AG04450 (cell line): ENCODE data around the gene VIPR1. TPM values are rescaled to one million over a fixed set of nuclear protein-coding genes. Genes with fewer than 3 reads are reported as not detected.

ENCODE experiments used
- CTCF ChIA-PET: fragments of 300-600, 350-600 bp; formaldehyde crosslinking; extraction: SDS; loops from one replicate; lab custom pipeline; 2022; ENCODE audit warnings: antibody characterized with exemption, inconsistent platforms; lab: Charles Lee
- POLR2A ChIA-PET: fragments of 350-600 bp; formaldehyde crosslinking; extraction: SDS; loops from one replicate; lab custom pipeline; 2021; ENCODE audit warnings: antibody characterized with exemption, inconsistent platforms; lab: Yijun Ruan, JAX
- DNase-seq: peaks from one replicate; pipeline ENCODE4 v3.0.0-alpha.2; 2011; ENCODE audit warnings: low read depth, low spot score
- H3K27ac ChIP-seq: one replicate; pipeline ENCODE4 v1.5.1; 2012; ENCODE audit warnings: low read depth, low read length, control low read depth
- H3K27me3 ChIP-seq: one replicate; pipeline ENCODE4 v1.6.0; 2012; ENCODE audit warnings: low read length; ENCODE audit not compliant: control insufficient read depth, insufficient read depth
- H3K4me3 ChIP-seq: 2 replicates; pipeline ENCODE4 v1.5.1; 2011; ENCODE audit warnings: mild to moderate bottlenecking, low read depth, low read length, control low read depth
- H3K9me3 ChIP-seq: 2 replicates; pipeline ENCODE4 v1.5.1; 2012; ENCODE audit warnings: low read length; ENCODE audit not compliant: control insufficient read depth, insufficient read depth
- polyA plus RNA-seq: library from polyadenylated mRNA; depleted of rRNA; stranded (reverse); fragments of >200 nt; gene quantifications from 2 replicates; pipeline ENCODE4 v1.2.3, GENCODE V29; 2011
- TF ChIP-seq, protein P1 (sequence below): IDR thresholded peaks from 2 replicates; pipeline ENCODE4 v1.5.1; 2011; ENCODE audit warnings: low read depth, low read length, control low read depth, inconsistent platforms

Gene VIPR1
- polyA plus RNA-seq, 1 experiment, result not detected

- CTCF ChIA-PET, result interaction anchor here (0.6 to 1.9 kb wide), 5 partner anchors 8 to 315 kb away, joined by 3 to 8 read pairs (median 3); no protein-coding TSS in a partner anchor
- POLR2A ChIA-PET, result no interaction called here
- DNase-seq, result no peak
Measured at GRCh38 chr3:42544492-42545283, 42.2 kb downstream of the VIPR1 start.

GRCh38 chr3:42545284-42545900 lies 42.9 kb downstream of the VIPR1 start:
- Histone ChIP-seq H3K9me3 (no peaks in the 10 kb centered on the region), H3K4me3 (no peak overlapping the region), H3K27ac (no peak overlapping the region), H3K27me3 (peaks cover 4% of the 10 kb centered on the region)
- POLR2A ChIA-PET, result no interaction called here
- CTCF ChIA-PET, result interaction anchor here (0.6 to 3.4 kb wide), 8 partner anchors 7 to 316 kb away, joined by 3 to 28 read pairs (median 4); partner anchors contain the start of gene SEC22C
- TF ChIP-seq, protein P1, sequence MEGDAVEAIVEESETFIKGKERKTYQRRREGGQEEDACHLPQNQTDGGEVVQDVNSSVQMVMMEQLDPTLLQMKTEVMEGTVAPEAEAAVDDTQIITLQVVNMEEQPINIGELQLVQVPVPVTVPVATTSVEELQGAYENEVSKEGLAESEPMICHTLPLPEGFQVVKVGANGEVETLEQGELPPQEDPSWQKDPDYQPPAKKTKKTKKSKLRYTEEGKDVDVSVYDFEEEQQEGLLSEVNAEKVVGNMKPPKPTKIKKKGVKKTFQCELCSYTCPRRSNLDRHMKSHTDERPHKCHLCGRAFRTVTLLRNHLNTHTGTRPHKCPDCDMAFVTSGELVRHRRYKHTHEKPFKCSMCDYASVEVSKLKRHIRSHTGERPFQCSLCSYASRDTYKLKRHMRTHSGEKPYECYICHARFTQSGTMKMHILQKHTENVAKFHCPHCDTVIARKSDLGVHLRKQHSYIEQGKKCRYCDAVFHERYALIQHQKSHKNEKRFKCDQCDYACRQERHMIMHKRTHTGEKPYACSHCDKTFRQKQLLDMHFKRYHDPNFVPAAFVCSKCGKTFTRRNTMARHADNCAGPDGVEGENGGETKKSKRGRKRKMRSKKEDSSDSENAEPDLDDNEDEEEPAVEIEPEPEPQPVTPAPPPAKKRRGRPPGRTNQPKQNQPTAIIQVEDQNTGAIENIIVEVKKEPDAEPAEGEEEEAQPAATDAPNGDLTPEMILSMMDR, result no peak
- no peak for DNase-seq

More at GRCh38 chr3:42544492-42545283, 42.2 kb downstream of the VIPR1 start:
- TF ChIP-seq, protein P1, result 0 out of 2 replicates have a peak, but pooled peaks have one; percentile 20
- H3K27me3 ChIP-seq, result peaks cover 4% of the 10 kb centered on the region
- no peak overlapping the region for H3K27ac ChIP-seq
- no peaks in the 10 kb centered on the region for H3K9me3 ChIP-seq
- H3K4me3 ChIP-seq, result no peak overlapping the region

GRCh38 chr3:42546691-42547213 lies 44.3 kb downstream of the VIPR1 start:
- H3K27me3 ChIP-seq, result peaks cover 4% of the 10 kb centered on the region
- H3K27ac ChIP-seq, result no peak overlapping the region
- ChIA-PET CTCF (interaction anchor here (0.6 to 3.6 kb wide), 17 partner anchors 11 to 651 kb away, joined by 3 to 29 read pairs (median 5); partner anchors contain the start of gene SEC22C), POLR2A (no interaction called here)
- TF ChIP-seq, protein P1, result no peak
- no peaks in the 10 kb centered on the region for H3K9me3 ChIP-seq
- no peak overlapping the region for H3K4me3 ChIP-seq
- no peak for DNase-seq

GRCh38 chr3:42547401-42547945 lies 45.0 kb downstream of the VIPR1 start:
- Histone ChIP-seq H3K9me3 (no peaks in the 10 kb centered on the region), H3K27me3 (peaks cover 4% of the 10 kb centered on the region), H3K27ac (no peak overlapping the region), H3K4me3 (no peak overlapping the region)
- peak; percentile 13 for DNase-seq
- POLR2A ChIA-PET, result no interaction called here
- TF ChIP-seq, protein P1, result peak; percentile 94
- CTCF ChIA-PET, result interaction anchor here (0.6 to 3.6 kb wide), 21 partner anchors 11 to 652 kb away, joined by 3 to 29 read pairs (median 5); partner anchors contain the start of gene SEC22C
